ENCODE measurements around the gene CRHR2.

Gene CRHR2

GRCh38 chr7:30674876-30675275, 7.4 kb downstream of the CRHR2 start:
- DNase-seq = no peak

GRCh38 chr7:30674420-30674819, 7.8 kb downstream of the CRHR2 start:
- DNase-seq = no peak

GRCh38 chr7:30671793-30672465, 10.3 kb downstream of the CRHR2 start:
- DNase-seq = no peak

DNA sequence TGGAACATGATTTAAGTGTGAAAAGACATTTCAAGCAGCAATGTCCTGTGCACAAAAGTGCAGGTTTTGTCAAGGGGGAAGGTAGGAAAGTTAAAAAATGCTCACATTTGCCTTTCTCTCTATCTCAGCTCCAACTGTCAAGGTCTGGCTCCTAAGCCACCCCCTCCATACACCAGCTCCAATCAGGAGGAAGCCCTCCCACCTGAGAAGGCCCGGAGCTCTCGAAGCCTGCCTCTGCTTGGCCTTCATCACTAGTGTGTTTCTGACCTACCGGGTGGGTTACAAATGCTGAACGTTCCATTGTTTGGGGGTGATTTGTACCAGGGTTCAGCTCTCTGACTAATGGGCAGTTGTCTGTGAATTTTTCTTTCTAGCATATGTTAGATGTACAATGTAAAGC, 14.2 kb downstream of the CRHR2 start:
- DNase-seq = no peak

GRCh38 chr7:30667172-30667571, 15.1 kb downstream of the CRHR2 start:
- no peak for DNase-seq

DNA sequence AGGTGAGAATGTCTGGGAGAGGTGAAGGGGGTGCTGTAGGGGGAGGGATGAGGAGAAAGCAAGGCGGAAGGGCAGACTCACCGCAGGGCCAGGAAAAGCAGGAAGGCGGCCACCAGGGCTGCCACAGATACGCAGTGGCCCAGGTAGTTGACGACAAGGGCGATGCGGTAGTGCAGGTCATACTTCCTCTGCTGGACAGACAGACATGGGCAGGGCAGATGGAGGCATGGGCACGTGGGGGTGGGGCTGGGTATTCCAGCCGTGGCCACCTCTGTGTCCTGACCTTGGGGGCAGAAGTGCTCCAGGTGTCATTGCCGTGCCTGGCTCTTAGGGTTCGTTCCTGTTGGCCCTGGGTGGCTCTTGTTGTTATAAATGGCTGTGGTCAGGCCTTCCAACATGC, 16.8 kb downstream of the CRHR2 start:
- DNase-seq = no peak

GRCh38 chr7:30665043-30665442, 17.2 kb downstream of the CRHR2 start:
- DNase-seq = no peak

DNA sequence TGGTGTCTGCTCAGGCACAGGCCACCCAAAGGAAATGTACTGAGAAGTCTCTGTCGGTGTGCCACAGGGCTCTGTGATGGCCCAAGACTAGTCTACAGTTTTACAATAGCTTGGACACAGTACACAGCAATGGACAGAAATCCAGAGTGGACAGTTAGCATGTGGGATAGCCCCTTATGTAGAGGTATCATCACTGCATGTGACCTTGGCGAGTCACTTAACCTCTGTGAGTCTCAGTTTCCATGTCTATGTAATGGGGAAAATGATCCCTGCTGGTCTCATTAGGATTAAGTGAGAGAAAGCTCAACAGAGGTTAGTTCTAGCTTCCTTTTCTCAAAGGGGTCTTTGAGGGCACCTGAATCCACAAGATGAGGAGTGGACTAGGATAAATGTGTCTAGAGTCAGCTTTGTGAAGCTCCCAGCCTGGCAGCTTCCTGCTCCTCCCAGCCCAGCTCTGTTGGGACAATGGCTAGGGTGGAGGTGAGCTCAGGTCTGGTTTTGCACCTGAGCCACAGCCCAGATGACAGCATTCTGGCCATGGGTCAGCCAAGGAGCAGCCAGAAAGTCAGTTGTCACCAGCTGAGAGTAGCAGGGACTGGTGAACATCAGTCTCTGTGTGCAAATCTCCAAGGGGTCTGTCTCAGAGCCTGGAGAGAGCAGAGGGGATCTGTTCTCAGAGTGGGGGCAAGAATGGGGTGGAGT, 17.9 kb downstream of the CRHR2 start:
- no peak for DNase-seq

DNA sequence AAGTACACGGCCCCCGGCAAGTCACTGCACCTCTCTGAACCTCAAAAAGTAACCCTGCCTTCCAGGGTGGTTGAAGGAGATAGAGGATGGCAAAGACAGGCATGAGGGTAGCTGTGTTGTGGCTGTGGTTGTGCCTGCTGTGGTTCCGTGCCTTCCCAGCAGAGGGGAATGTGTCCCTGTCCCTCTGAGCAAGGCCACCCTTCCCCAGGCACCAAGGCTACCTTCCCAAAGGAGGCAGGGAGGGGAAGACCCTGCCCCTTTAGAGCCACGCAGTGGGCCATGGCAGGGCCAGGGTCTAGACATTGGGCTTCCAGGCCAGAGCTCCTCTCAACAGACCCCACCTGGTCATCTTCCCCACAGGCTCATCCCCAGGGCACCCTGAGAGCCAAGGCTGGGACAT, 18.8 kb downstream of the CRHR2 start:
- no peak for DNase-seq

DNA sequence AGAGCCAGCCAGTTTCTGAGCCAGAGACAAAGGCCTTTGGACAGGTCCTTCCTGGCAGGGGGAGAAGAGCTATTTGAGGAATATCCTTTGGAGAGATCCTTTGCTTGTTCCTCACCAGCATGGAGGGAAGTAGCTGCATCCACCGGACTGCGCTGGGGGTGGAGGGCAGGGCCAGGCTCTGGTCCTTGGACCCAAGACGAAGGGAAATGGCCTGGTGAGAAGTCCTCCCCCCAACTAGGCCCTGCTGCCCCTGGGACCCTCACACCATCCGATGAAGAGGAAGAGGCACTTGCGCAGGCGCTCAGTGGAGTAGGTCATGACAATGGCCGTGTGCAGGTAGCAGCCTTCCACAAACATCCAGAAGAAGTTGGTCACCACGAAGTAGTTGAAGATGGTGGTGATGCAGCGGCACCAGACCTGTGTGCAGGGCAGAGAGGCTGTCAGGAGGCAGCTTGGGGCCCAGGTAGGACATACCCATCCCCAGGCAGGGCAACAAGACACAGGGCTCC, 19.8 kb downstream of the CRHR2 start:
- DNase-seq = no peak

GRCh38 chr7:30661926-30662325, 20.3 kb downstream of the CRHR2 start:
- DNase-seq = no peak

- DNase-seq = no peak
Observed at GRCh38 chr7:30660331-30661255, 21.7 kb downstream of the CRHR2 start.

DNA sequence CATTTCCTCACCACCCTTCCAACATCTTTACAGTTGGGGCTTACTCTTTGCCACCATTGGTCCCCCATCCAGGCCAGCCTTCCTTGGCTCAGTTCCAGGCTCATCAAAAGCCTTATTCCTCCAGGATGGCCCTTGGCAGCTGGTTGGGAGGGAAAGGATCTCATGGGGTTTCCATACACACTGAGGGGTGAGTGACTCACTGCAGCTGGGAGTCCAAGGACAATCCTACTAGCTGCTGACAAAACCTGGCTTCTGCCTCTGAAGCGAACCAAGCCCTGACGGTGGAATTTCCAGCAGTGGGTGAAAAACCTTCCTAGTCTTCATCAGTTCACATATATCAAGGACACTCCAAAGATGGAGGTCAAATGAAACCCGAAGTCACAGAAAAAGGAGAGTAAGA, 22.9 kb downstream of the CRHR2 start:
- no peak for DNase-seq

DNA sequence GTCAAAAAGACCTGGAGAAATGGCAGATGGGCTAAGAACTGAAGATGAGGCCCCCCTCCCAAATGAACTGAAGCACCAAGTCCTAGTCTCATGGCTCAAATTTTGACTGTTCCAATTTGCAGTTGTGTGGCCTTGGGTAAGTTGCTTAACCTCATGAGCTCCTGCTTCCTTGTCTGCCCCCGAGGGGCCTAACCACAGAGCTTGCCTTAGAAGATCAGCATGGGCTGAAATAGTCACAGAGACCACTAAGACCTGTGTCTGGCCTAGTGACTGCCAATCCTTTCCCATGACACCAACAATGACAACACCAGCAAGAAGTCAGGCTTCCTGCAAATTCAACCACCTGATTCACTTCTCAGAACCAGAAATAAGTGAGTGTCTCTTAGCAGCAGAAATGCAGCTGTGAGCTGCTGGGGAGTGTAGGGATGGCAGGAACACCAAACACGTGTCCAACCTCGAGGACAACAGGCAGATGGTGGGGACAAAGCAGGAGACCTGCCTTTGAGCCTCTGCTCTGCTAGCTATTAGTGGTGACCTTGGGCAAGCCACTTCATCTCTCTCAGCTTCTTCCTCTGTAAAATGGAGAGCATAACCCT, 23.7 kb downstream of the CRHR2 start:
- DNase-seq = peak; percentile 57

DNA sequence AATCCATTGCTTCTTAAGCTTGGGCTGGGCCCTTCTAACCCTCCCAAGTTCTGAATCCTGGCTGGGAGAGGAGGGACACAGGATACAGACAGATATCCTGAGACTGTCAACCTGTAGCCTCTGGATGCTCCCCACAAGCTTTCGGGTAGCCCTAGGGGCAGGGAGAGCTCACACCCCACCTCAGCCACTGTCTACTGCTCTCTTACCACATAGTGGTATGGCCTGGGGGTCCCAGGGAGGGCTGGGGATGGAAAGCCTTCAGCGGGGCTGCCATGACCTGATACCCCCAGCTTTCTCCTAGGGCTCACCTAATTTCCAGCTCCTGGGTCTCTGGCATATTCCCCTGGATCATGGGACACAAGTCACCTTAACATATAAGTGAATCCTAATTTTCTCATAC, 25.1 kb downstream of the CRHR2 start:
- no peak for DNase-seq

DNA sequence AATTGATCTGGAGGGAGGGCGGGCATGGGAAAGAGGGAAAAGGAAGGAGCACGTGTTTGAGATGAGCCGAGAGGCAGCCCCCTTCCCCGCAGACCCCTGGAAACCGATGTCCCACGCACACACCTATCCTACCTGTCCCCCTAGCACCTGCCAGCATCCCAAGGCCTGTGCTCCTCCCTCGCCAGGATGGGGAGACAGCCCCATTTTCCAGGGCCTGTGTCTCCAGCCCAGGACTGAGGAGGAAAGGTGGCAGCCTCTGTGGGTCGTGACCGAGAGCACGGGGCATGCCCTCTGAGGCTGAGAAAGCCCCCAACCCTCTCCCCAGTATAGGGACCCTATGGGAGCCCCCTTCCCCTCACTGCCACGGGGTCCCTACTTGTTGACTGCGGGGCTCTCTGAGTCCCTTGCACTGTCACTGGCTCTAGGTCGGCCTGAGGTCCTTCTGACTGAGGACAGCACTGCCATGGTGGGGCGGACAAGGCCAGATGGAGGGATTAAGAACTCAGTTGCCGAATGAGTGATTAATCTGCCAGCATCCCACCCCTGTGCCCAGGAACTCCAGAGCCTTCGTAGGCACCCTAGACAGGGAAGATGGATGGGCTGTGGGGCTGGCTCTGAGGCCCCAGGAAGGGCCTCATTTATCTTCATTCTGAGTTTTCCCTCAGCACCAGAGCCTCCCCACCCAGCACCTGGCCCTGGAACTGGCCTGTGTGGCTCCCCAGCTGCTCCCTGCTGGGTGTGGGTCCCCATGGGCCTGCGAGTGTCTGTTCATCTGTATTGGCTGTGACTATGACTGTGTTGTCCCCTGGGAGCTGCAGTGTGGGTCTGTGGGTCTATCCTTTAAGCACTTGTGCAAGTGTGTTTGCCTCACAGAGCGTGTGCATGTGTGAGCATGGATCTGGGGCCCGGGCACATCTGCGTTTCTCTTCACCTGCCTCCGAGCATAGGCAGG, 26.0 kb downstream of the CRHR2 start:
- no peak for DNase-seq

- DNase-seq = no peak
Observed at GRCh38 chr7:30655096-30655970, 26.9 kb downstream of the CRHR2 start.

GRCh38 chr7:30654296-30655090, 27.8 kb downstream of the CRHR2 start:
- DNase-seq = no peak

DNA sequence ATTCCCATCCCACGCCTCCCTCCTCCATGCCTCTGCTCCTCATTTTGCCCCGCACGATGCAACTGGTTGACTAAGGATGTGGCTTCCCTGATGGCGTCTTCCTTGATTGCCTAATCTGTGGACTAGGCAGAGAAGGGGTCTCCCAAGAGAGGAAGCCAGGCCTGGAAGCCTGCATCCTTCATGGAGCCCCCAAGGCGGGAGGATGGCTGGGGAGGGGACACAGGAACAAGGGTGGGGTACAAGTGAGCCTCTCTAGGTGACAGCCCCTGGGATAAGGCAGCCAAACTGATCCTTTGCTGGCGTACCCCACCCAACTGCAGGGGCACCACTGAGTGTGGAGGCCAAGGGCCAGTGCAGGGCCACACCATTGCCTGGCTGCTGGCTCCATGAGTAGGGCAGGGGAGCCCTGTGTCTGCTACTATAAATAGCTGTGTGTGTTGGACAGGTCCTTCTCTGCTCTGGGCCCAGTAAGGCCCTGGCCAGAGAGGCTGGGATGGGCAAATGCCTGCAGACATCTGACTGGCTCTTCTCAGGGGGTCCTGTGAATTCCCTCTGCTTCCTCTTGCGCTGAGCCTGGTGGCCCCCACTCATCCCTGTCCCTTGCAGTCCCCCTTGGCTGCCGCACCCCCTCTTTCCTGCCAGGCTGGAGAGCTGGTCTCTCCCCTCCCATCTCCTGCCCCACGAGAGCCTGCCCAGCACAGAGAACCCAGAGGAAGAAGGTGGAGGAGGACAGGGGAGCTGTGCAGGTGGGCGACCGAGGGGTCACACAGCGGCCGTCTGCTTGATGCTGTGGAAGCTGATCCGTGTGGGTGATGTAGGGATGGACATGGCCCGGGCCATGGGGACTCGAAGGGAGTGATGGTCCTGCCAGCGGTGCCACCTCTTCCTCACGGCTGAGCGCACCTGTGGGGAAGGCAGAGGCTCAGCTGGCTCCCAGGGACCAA, 29.3 kb downstream of the CRHR2 start:
- no peak for DNase-seq
